A549 (cell line): ENCODE data around the gene GTPBP1. TPM values are rescaled to one million over a fixed set of nuclear protein-coding genes. Genes with fewer than 3 reads are reported as not detected.

Source experiments
- ATAC-seq, 2 experiments: fragments of 200-7000 bp in 1 of 2; fragments of >200 bp in 1 of 2; cut with Nextera tagmentation in 1 of 2; cut with Tn5 transposase in 1 of 2; 3 replicates each; pipeline versions ENCODE4 v1.8.0 to v1.9.1; 2018 to 2020; ENCODE audit warnings: mild to moderate bottlenecking in 1 of 2, moderate library complexity in 1 of 2
- CTCF ChIA-PET: fragments of 300-600 bp; sonication (Branson Sonifier 250); formaldehyde crosslinking; extraction: SDS; loops from one replicate; lab custom pipeline; 2021; ENCODE audit warnings: antibody characterized with exemption, inconsistent platforms; lab: Yijun Ruan, JAX
- POLR2A ChIA-PET: fragments of 350-600 bp; formaldehyde crosslinking; extraction: SDS; loops from one replicate; lab custom pipeline; 2021; ENCODE audit warnings: antibody characterized with exemption, inconsistent platforms; lab: Yijun Ruan, JAX
- DNase-seq, 2 experiments: peaks; one replicate each; pipeline versions ENCODE4 v3.0.0 to v3.0.0-alpha.2; 2011 to 2016; ENCODE audit warnings: low read depth in 1 of 2, low spot score in 1 of 2
- FAIRE-seq: peaks from 2 replicates; lab custom pipeline; 2011; peaks lifted over from hg19 to GRCh38; lab: Jason Lieb, UNC
- H3K27ac ChIP-seq, 2 experiments: fragments of >200 bp; sonication (Bioruptor Twin); formaldehyde crosslinking; 3 replicates each; pipeline ENCODE4 v1.5.1; 2016 to 2017
- H3K4me1 ChIP-seq: fragments of >200 bp; sonication (Bioruptor Twin); formaldehyde crosslinking; 3 replicates; pipeline ENCODE4 v1.6.1; 2016
- H3K4me2 ChIP-seq: fragments of >200 bp; sonication (Bioruptor Twin); formaldehyde crosslinking; 3 replicates; pipeline ENCODE4 v1.6.1; 2016
- H3K4me3 ChIP-seq: fragments of >200 bp; sonication (Bioruptor Twin); formaldehyde crosslinking; 3 replicates; pipeline ENCODE4 v1.5.1; 2016
- H3K9me3 ChIP-seq: fragments of >200 bp; sonication (Bioruptor Twin); formaldehyde crosslinking; 3 replicates; pipeline ENCODE4 v1.6.1; 2016
- ATOH8 ChIP-seq: fragments of 250-450 bp; sonication (Bioruptor Pico); IDR thresholded peaks from 2 replicates; pipeline ENCODE4 v1.5.0; 2020; ENCODE audit warnings: low read depth, mild to moderate bottlenecking, moderate library complexity
- BHLHE40 ChIP-seq: IDR thresholded peaks from 2 replicates; pipeline ENCODE4 v1.6.1; 2012; ENCODE audit warnings: low read depth, low read length, inconsistent platforms
- CBX2 ChIP-seq: fragments of 200-600 bp; sonication (generic); IDR thresholded peaks from 2 replicates; pipeline ENCODE4 v1.6.1; 2016; ENCODE audit warnings: low read depth, mild to moderate bottlenecking, borderline replicate concordance
- CEBPB ChIP-seq, 2 experiments: fragments of >200 bp in 1 of 2; sonication (Bioruptor Twin) in 1 of 2; formaldehyde crosslinking in 1 of 2; IDR thresholded peaks; 2 replicates each; pipeline ENCODE4 v1.6.1; 2012 to 2016
- EHF ChIP-seq: fragments of 250-450 bp; sonication (Bioruptor Pico); IDR thresholded peaks from 2 replicates; pipeline ENCODE4 v1.5.0; 2020; ENCODE audit warnings: mild to moderate bottlenecking
- EHMT2 ChIP-seq: fragments of 200-600 bp; sonication (generic); IDR thresholded peaks from 2 replicates; pipeline ENCODE4 v1.6.1; 2016; ENCODE audit warnings: antibody characterized with exemption, low read depth, mild to moderate bottlenecking, moderate library complexity
- ELK1 ChIP-seq: fragments of 150-350 bp; IDR thresholded peaks from 2 replicates; pipeline ENCODE4 v1.6.1; 2014; ENCODE audit warnings: low read depth, mild to moderate bottlenecking, low read length
- EP300 ChIP-seq, 2 experiments: fragments of >200 bp; sonication (Bioruptor Twin); formaldehyde crosslinking; IDR thresholded peaks; 2 replicates in 1 of 2; 3 replicates in 1 of 2; pipeline ENCODE4 v1.6.1; 2016 to 2017
- ESRRA ChIP-seq: fragments of 150-350 bp; IDR thresholded peaks from 2 replicates; pipeline ENCODE4 v1.6.1; 2014; ENCODE audit warnings: mild to moderate bottlenecking, low read length, borderline replicate concordance
- FOSL2 ChIP-seq, 2 experiments: fragments of 450-650 bp in 1 of 2; fragments of >200 bp in 1 of 2; sonication (Bioruptor Twin) in 1 of 2; formaldehyde crosslinking; IDR thresholded peaks; 2 replicates each; pipeline versions ENCODE4 v1.5.0 to v1.6.1; 2016 to 2020; ENCODE audit warnings: mild to moderate bottlenecking in 1 of 2, moderate library complexity in 1 of 2
- FOXS1 ChIP-seq: fragments of 250-450 bp; sonication (Bioruptor Pico); IDR thresholded peaks from 2 replicates; pipeline ENCODE4 v1.5.0; 2020; ENCODE audit warnings: mild to moderate bottlenecking, moderate library complexity
- GATA3 ChIP-seq: IDR thresholded peaks from 2 replicates; pipeline ENCODE4 v1.6.1; 2012; ENCODE audit warnings: borderline replicate concordance
- HDAC2 ChIP-seq: fragments of 200-600 bp; sonication (generic); IDR thresholded peaks from 2 replicates; pipeline ENCODE4 v1.6.1; 2016
- HEYL ChIP-seq: fragments of 250-450 bp; sonication (Bioruptor Pico); IDR thresholded peaks from 2 replicates; pipeline ENCODE4 v1.8.0; 2021; ENCODE audit warnings: mild to moderate bottlenecking, moderate library complexity
- HMGXB4 ChIP-seq: fragments of 250-450 bp; sonication (Bioruptor Pico); IDR thresholded peaks from 2 replicates; pipeline ENCODE4 v1.5.0; 2021; ENCODE audit warnings: mild to moderate bottlenecking, moderate library complexity, borderline replicate concordance
- HOXA7 ChIP-seq: fragments of 250-450 bp; sonication (Bioruptor Pico); IDR thresholded peaks from 2 replicates; pipeline ENCODE4 v1.5.0; 2020; ENCODE audit warnings: mild to moderate bottlenecking, moderate library complexity
- MAFK ChIP-seq: fragments of 450-650 bp; IDR thresholded peaks from 2 replicates; pipeline ENCODE4 v1.6.1; 2014; ENCODE audit not compliant: partially characterized antibody
- MAX ChIP-seq: IDR thresholded peaks from 2 replicates; pipeline ENCODE4 v1.6.1; 2012
- MAZ ChIP-seq: fragments of 150-350 bp; IDR thresholded peaks from 2 replicates; pipeline ENCODE4 v1.6.1; 2014; ENCODE audit warnings: antibody characterized with exemption, low read depth, low read length, borderline replicate concordance
- MYC ChIP-seq: IDR thresholded peaks from 2 replicates; pipeline ENCODE4 v1.6.1; 2012; ENCODE audit warnings: mild to moderate bottlenecking, inconsistent platforms, low read length, improper control_type of control experiment, borderline replicate concordance
- NFE2L2 ChIP-seq: fragments of 150-350 bp; conservative IDR thresholded peaks from 2 replicates; pipeline ENCODE4 v1.6.1; 2014; ENCODE audit warnings: low read length
- NPAS2 ChIP-seq: fragments of 250-450 bp; sonication (Bioruptor Pico); IDR thresholded peaks from 2 replicates; pipeline ENCODE4 v1.8.0; 2022; ENCODE audit warnings: mild to moderate bottlenecking, moderate library complexity, borderline replicate concordance
- PBX3 ChIP-seq: IDR thresholded peaks from 2 replicates; pipeline ENCODE4 v1.6.1; 2012
- PHF8 ChIP-seq: fragments of 200-600 bp; sonication (generic); IDR thresholded peaks from 2 replicates; pipeline ENCODE4 v1.6.1; 2016; ENCODE audit warnings: low read depth, mild to moderate bottlenecking, antibody characterized with exemption, moderate library complexity, borderline replicate concordance
- RAD21 ChIP-seq, 2 experiments: fragments of >200 bp in 1 of 2; sonication (Bioruptor Twin) in 1 of 2; formaldehyde crosslinking in 1 of 2; IDR thresholded peaks in 1 of 2; conservative IDR thresholded peaks in 1 of 2; 2 replicates in 1 of 2; 3 replicates in 1 of 2; pipeline ENCODE4 v1.6.1; 2012 to 2018; ENCODE audit warnings: inconsistent platforms in 1 of 2
- RCOR1 ChIP-seq: fragments of 150-350 bp; IDR thresholded peaks from 2 replicates; pipeline ENCODE4 v1.6.1; 2014; ENCODE audit warnings: antibody characterized with exemption, low read length, low read depth
- SMC3 ChIP-seq: fragments of >200 bp; sonication (Bioruptor Twin); formaldehyde crosslinking; IDR thresholded peaks from 3 replicates; pipeline ENCODE4 v1.6.1; 2018; ENCODE audit warnings: inconsistent platforms
- SREBF2 ChIP-seq: fragments of 450-650 bp; IDR thresholded peaks from 2 replicates; pipeline ENCODE4 v1.6.1; 2014; ENCODE audit warnings: mild to moderate bottlenecking, moderate library complexity
- USF2 ChIP-seq: fragments of 450-650 bp; IDR thresholded peaks from 2 replicates; pipeline ENCODE4 v1.6.1; 2014; ENCODE audit warnings: antibody characterized with exemption
- ZNF302 ChIP-seq: fragments of 250-450 bp; sonication (Bioruptor Pico); IDR thresholded peaks from 2 replicates; pipeline ENCODE4 v1.9.0; 2021; ENCODE audit warnings: inconsistent platforms, mild to moderate bottlenecking, moderate library complexity
- WGBS: methylation state at CpG from one replicate; pipeline ENCODE4 v1.1.6; 2017; ENCODE audit errors: missing lambda C conversion rate; 5-methylcytosine and 5-hydroxymethylcytosine counted together
- polyA plus RNA-seq, 4 experiments: library from polyadenylated mRNA; depleted of rRNA in 3 of 4; stranded (reverse); fragments of >200 nt; fragmentation: RNase III in 1 of 4; extraction: RNeasy Plus Mini Kit Qiagen cat#74134 plus additional on column Dnase treatment in 1 of 4; gene quantifications; 2 replicates in 3 of 4; 3 replicates in 1 of 4; pipeline ENCODE4 v1.2.3, GENCODE V29; 2011 to 2017

The GTPBP1 gene
- polyA plus RNA-seq, 2 of the 4 experiments (the other 2 are of a cell fraction) = 9.0 to 15.1 TPM

- TF ChIP-seq MYC (no peak), SMC3 (no peak), FOXS1 (CRISPR knock-in tag) (no peak), CEBPB (IDR thresholded peaks at IDR 0.05) (no peak), ESRRA (no peak), HDAC2 (no peak), MAFK (no peak), EHF (no peak), NPAS2 (CRISPR knock-in tag) (no peak), MAZ (no peak)
- Histone ChIP-seq H3K4me1 (peaks cover 53% of the 10 kb centered on the region), H3K9me3 (no peaks in the 10 kb centered on the region), H3K4me3 (peak overlapping the region; percentile 88), H3K27ac (peak overlapping the region; percentile 96 to 99), H3K4me2 (peak overlapping the region; percentile 86)
- no peak for FAIRE-seq
- ChIA-PET POLR2A (interaction anchor here (0.6 to 2.9 kb wide), 2 partner anchors 17 to 208 kb away, joined by 6 to 12 read pairs; partner anchors contain the start of gene TOMM22), CTCF (interaction anchor here (1.6 to 5.6 kb wide), 2 partner anchors 17 to 19 kb away, joined by 4 to 47 read pairs; partner anchors contain the start of gene TOMM22)
- ATAC-seq = no peak
- DNase-seq = no peak
- WGBS = 79% methylated on average over 5 of the region's 5 CpGs
Measured at GRCh38 chr22:38699143-38699542, 6.6 kb upstream of the GTPBP1 start.

- no peak; a peak in 1 of 6 replicates for ATAC-seq
Measured at GRCh38 chr22:38699784-38700183, 6.0 kb upstream of the GTPBP1 start.

GRCh38 chr22:38700270-38700788 is 5.4 kb upstream of the GTPBP1 start:
- ATAC-seq = peak; percentile 35 to 49
- FAIRE-seq = no peak
- CTCF ChIA-PET = interaction anchor here (1.6 kb wide), 1 partner anchor 18 kb away, joined by 4 read pairs; no protein-coding TSS in a partner anchor
- 0% methylated on average over 2 of the region's 57 CpGs for WGBS
- Histone ChIP-seq H3K4me1 (peaks cover 52% of the 10 kb centered on the region), H3K4me2 (peak overlapping the region; percentile 86), H3K4me3 (peak overlapping the region; percentile 88), H3K27ac (peak overlapping the region; percentile 96 to 99), H3K9me3 (no peaks in the 10 kb centered on the region)
- POLR2A ChIA-PET = interaction anchor here (2.9 kb wide), 1 partner anchor 19 kb away, joined by 12 read pairs; the partner anchor contains the start of gene TOMM22
- DNase-seq = no peak
- no peak; the same call in 1 of the 2 replicates for TF ChIP-seq PHF8
- TF ChIP-seq MAFK = no peak
- no peak for TF ChIP-seq GATA3
- TF ChIP-seq USF2 = no peak
- TF ChIP-seq PBX3 = no peak
- no peak for TF ChIP-seq NPAS2 (CRISPR knock-in tag)
- no peak for TF ChIP-seq HEYL
- TF ChIP-seq NFE2L2 = no peak
- no peak for TF ChIP-seq RCOR1
- no peak for TF ChIP-seq EHF
- no peak for TF ChIP-seq HMGXB4 (CRISPR knock-in tag)
- no peak for TF ChIP-seq ELK1
- TF ChIP-seq SREBF2 = no peak

More at GRCh38 chr22:38699784-38700183, 6.0 kb upstream of the GTPBP1 start:
- FAIRE-seq (no peak), DNase-seq (no peak)
- no peaks in the 10 kb centered on the region for H3K9me3 ChIP-seq
- no peak for TF ChIP-seq MAZ
- TF ChIP-seq HDAC2 = no peak
- TF ChIP-seq FOSL2 (IDR thresholded peaks at IDR 0.05) = no peak
- no peak for TF ChIP-seq FOSL2 (CRISPR knock-in tag; IDR thresholded peaks at IDR 0.05)
- TF ChIP-seq FOXS1 (CRISPR knock-in tag) = no peak
- TF ChIP-seq ZNF302 (CRISPR knock-in tag) = no peak
- no peak for TF ChIP-seq EHMT2
- no peak for TF ChIP-seq CBX2
- TF ChIP-seq EP300 (IDR thresholded peaks at IDR 0.05) = no peak
- TF ChIP-seq PHF8 = no peak
- TF ChIP-seq HOXA7 = no peak
- no peak for TF ChIP-seq BHLHE40
- no peak for TF ChIP-seq GATA3
- no peak for TF ChIP-seq MAX
- no peak for TF ChIP-seq RAD21 (conservative IDR thresholded peaks at IDR 0.05 in 1 of 2, IDR thresholded peaks at IDR 0.05 in 1 of 2)
- no peak for TF ChIP-seq ATOH8
- ChIA-PET CTCF (interaction anchor here (1.6 to 5.6 kb wide), 2 partner anchors 18 kb away, joined by 4 to 47 read pairs; partner anchors contain the start of gene TOMM22), POLR2A (interaction anchor here (2.9 kb wide), 1 partner anchor 18 kb away, joined by 12 read pairs; the partner anchor contains the start of gene TOMM22)
- peak overlapping the region; percentile 88 for H3K4me3 ChIP-seq
- 3% methylated on average over 6 of the region's 6 CpGs for WGBS
- H3K4me1 ChIP-seq = peaks cover 55% of the 10 kb centered on the region
- H3K4me2 ChIP-seq = peak overlapping the region; percentile 86
- H3K27ac ChIP-seq = peak overlapping the region; percentile 96 to 99
